HG02678 (cell line): Measurements from ENCODE around the gene TPK1.
"Not testable (repeated sequence)": the region's sequence is repeated elsewhere in the genome, so short reads cannot be mapped to it uniquely, and the experiment has no call there.

Source experiments
- ATAC-seq: cut with Tn5 transposase; IDR thresholded peaks from one replicate; pipeline ENCODE4 v1.9.1; 2021; ENCODE audit warnings: mild to moderate bottlenecking, moderate library complexity; ENCODE audit not compliant: unreplicated experiment

TPK1 gene

GRCh38 chr7:144824360-144824759 is 11.5 kb downstream of the TPK1 start:
- no peak for ATAC-seq

GRCh38 chr7:144822223-144822622 is 13.6 kb downstream of the TPK1 start:
- no peak for ATAC-seq

- peak; percentile 37 for ATAC-seq
Observed at GRCh38 chr7:144821067-144821466, 14.8 kb downstream of the TPK1 start.

- no peak for ATAC-seq
Observed at GRCh38 chr7:144820552-144820951, 15.3 kb downstream of the TPK1 start.

- no peak for ATAC-seq
Observed at GRCh38 chr7:144819566-144819965, 16.3 kb downstream of the TPK1 start.

GRCh38 chr7:144818511-144818910 is 17.3 kb downstream of the TPK1 start:
- peak; percentile 74 for ATAC-seq

GRCh38 chr7:144817001-144817400 is 18.9 kb downstream of the TPK1 start:
- no peak for ATAC-seq

GRCh38 chr7:144814299-144814698 is 21.6 kb downstream of the TPK1 start:
- no peak for ATAC-seq

- peak; percentile 96 for ATAC-seq
Observed at GRCh38 chr7:144812379-144813283, 23.2 kb downstream of the TPK1 start.

GRCh38 chr7:144805627-144806239 is 30.1 kb downstream of the TPK1 start:
- ATAC-seq, result no peak

GRCh38 chr7:144800678-144801436 is 35.0 kb downstream of the TPK1 start:
- not testable (repeated sequence) for ATAC-seq

GRCh38 chr7:144796919-144797318 is 38.9 kb downstream of the TPK1 start:
- ATAC-seq, result no peak

GRCh38 chr7:144792050-144792449 is 43.8 kb downstream of the TPK1 start:
- ATAC-seq, result no peak

GRCh38 chr7:144791488-144791887 is 44.4 kb downstream of the TPK1 start:
- no peak for ATAC-seq

- ATAC-seq, result no peak
Observed at GRCh38 chr7:144787127-144787526, 48.7 kb downstream of the TPK1 start.

- ATAC-seq, result no peak
Observed at GRCh38 chr7:144786522-144786921, 49.3 kb downstream of the TPK1 start.

- ATAC-seq, result no peak
Observed at GRCh38 chr7:144786079-144786478, 49.8 kb downstream of the TPK1 start.

GRCh38 chr7:144785521-144785920 is 50.3 kb downstream of the TPK1 start:
- ATAC-seq, result no peak

GRCh38 chr7:144784943-144785342 is 50.9 kb downstream of the TPK1 start:
- ATAC-seq, result no peak

GRCh38 chr7:144784441-144784840 is 51.4 kb downstream of the TPK1 start:
- ATAC-seq, result no peak

- ATAC-seq, result no peak
Observed at GRCh38 chr7:144782883-144783282, 53.0 kb downstream of the TPK1 start.
